HepG2 (cell line): Measurements from ENCODE around the gene DGCR8. TPM values are rescaled to one million over a fixed set of nuclear protein-coding genes. Genes with fewer than 3 reads are reported as not detected.

Experiments
- KDM2A ChIP-seq: sonication (generic); formaldehyde crosslinking; IDR thresholded peaks from 2 replicates; pipeline ENCODE4 v1.4.0; 2020; ENCODE audit warnings: low read depth, missing genetic modification reagents, borderline replicate concordance
- MEF2D ChIP-seq: sonication (generic); formaldehyde crosslinking; IDR thresholded peaks from 2 replicates; pipeline ENCODE4 v1.5.1; 2020; ENCODE audit warnings: mild to moderate bottlenecking, missing genetic modification reagents
- MLLT10 ChIP-seq: sonication (generic); formaldehyde crosslinking; IDR thresholded peaks from 2 replicates; pipeline ENCODE4 v1.4.0; 2020; ENCODE audit warnings: missing genetic modification reagents
- SAP130 ChIP-seq: IDR thresholded peaks from 2 replicates; pipeline ENCODE4 v1.6.1; 2016; ENCODE audit warnings: low read depth
- YY1 ChIP-seq: IDR thresholded peaks from 2 replicates; pipeline ENCODE4 v1.6.1; 2011; ENCODE audit warnings: low read length, low read depth, moderate library complexity, mild to moderate bottlenecking; ENCODE audit not compliant: insufficient read depth, insufficient replicate concordance
- ZNF235 ChIP-seq: sonication (generic); formaldehyde crosslinking; IDR thresholded peaks from 2 replicates; pipeline ENCODE4 v1.8.1; 2023; ENCODE audit warnings: mild to moderate bottlenecking, missing genetic modification reagents, borderline replicate concordance
- ZNF556 ChIP-seq: sonication (generic); formaldehyde crosslinking; IDR thresholded peaks from 2 replicates; pipeline ENCODE4 v1.4.0; 2020; ENCODE audit warnings: mild to moderate bottlenecking, missing genetic modification reagents, borderline replicate concordance
- ZNF660 ChIP-seq: sonication (generic); formaldehyde crosslinking; IDR thresholded peaks from 2 replicates; pipeline ENCODE4 v1.5.1; 2020; ENCODE audit warnings: mild to moderate bottlenecking, low read depth, missing genetic modification reagents, borderline replicate concordance
- ZNF761 ChIP-seq: sonication (generic); formaldehyde crosslinking; conservative IDR thresholded peaks from 2 replicates; pipeline ENCODE4 v1.4.0; 2020; ENCODE audit warnings: mild to moderate bottlenecking, missing genetic modification reagents
- polyA plus RNA-seq, 8 experiments: library from polyadenylated mRNA; depleted of rRNA in 3 of 8; stranded (reverse) in 7 of 8; unstranded in 1 of 8; fragments of >200 nt; fragmentation: Illumina TruSeq in 4 of 8; extraction: Trizol in 4 of 8; gene quantifications; 2 replicates each; pipeline versions ENCODE4 v1.2.1 to v1.2.3, GENCODE V29; 2011 to 2016; ENCODE audit warnings: low read depth in 4 of 8, missing spikeins in 1 of 8, mixed read lengths in 1 of 8; ENCODE audit not compliant: insufficient read depth in 1 of 8
- total RNA-seq, 5 experiments: library from RNA; depleted of rRNA; stranded (reverse); fragments of >200 nt; fragmentation: Illumina TruSeq; extraction: Trizol; gene quantifications; 2 replicates each; pipeline ENCODE4 v1.2.3, GENCODE V29; 2016; ENCODE audit warnings: low read depth in 1 of 5
- TF ChIP-seq, protein P1 (sequence below): sonication (generic); formaldehyde crosslinking; IDR thresholded peaks from 2 replicates; pipeline ENCODE4 v1.5.1; 2020; ENCODE audit warnings: mild to moderate bottlenecking, missing genetic modification reagents, borderline replicate concordance
- TF ChIP-seq, protein P2 (sequence below): sonication (generic); formaldehyde crosslinking; IDR thresholded peaks from 2 replicates; pipeline ENCODE4 v1.4.0; 2020; ENCODE audit warnings: mild to moderate bottlenecking, missing genetic modification reagents
- TF ChIP-seq, protein P3 (sequence below): sonication (generic); formaldehyde crosslinking; IDR thresholded peaks from one replicate; pipeline ENCODE4 v1.5.1; 2020; ENCODE audit warnings: mild to moderate bottlenecking, missing genetic modification reagents; ENCODE audit errors: not compliant biosample characterization

DGCR8 gene
- total and polyA plus RNA-seq, 2 of the 13 experiments (the other 11 are each of a cell fraction or from before 2014, with no cell fraction given) = 10.2 to 23.2 TPM

DNA sequence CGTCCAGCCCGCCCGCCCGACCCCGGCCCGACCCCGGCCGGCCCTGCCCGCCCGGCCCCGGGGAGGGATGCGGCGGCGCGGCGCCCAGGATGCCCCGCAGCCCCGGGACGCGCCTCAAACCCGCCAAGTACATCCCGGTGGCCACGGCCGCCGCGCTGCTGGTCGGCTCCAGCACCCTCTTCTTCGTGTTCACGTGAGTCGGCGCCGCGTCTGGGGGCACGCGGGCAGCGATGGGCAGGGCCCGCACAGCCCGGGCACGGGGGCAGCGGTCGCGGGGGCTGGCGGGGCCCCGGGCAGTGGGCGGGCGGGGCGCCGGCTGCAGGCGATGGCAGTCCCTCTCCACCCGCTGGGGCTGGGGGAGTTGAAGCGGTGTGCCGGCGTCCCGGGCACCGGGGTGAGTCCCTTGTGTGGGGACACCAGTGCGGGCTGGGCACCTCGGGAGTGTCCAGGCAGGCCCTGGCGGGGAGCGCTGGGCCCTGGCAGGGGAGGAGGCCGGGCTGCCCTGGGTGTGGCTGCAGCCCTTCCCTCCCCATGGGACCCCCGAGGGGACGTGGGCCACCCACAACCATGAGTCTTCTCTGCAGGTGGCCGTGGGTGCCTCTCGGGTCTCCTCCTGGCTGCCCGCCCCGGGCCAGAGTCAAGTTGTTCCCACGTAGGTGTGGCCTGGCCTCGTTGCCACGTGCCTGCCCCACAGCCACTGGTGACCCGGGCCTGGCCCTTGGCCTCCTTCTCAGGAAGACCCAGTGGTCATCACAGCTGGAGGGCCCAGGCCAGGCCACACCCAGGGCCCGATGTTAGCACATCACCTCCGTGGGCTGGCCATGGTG is 52.0 kb downstream of the DGCR8 start (continued):
- TF ChIP-seq, protein P1, sequence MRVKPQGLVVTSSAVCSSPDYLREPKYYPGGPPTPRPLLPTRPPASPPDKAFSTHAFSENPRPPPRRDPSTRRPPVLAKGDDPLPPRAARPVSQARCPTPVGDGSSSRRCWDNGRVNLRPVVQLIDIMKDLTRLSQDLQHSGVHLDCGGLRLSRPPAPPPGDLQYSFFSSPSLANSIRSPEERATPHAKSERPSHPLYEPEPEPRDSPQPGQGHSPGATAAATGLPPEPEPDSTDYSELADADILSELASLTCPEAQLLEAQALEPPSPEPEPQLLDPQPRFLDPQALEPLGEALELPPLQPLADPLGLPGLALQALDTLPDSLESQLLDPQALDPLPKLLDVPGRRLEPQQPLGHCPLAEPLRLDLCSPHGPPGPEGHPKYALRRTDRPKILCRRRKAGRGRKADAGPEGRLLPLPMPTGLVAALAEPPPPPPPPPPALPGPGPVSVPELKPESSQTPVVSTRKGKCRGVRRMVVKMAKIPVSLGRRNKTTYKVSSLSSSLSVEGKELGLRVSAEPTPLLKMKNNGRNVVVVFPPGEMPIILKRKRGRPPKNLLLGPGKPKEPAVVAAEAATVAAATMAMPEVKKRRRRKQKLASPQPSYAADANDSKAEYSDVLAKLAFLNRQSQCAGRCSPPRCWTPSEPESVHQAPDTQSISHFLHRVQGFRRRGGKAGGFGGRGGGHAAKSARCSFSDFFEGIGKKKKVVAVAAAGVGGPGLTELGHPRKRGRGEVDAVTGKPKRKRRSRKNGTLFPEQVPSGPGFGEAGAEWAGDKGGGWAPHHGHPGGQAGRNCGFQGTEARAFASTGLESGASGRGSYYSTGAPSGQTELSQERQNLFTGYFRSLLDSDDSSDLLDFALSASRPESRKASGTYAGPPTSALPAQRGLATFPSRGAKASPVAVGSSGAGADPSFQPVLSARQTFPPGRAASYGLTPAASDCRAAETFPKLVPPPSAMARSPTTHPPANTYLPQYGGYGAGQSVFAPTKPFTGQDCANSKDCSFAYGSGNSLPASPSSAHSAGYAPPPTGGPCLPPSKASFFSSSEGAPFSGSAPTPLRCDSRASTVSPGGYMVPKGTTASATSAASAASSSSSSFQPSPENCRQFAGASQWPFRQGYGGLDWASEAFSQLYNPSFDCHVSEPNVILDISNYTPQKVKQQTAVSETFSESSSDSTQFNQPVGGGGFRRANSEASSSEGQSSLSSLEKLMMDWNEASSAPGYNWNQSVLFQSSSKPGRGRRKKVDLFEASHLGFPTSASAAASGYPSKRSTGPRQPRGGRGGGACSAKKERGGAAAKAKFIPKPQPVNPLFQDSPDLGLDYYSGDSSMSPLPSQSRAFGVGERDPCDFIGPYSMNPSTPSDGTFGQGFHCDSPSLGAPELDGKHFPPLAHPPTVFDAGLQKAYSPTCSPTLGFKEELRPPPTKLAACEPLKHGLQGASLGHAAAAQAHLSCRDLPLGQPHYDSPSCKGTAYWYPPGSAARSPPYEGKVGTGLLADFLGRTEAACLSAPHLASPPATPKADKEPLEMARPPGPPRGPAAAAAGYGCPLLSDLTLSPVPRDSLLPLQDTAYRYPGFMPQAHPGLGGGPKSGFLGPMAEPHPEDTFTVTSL (CRISPR knock-in tag) = no peak
- no peak for TF ChIP-seq YY1
- TF ChIP-seq MLLT10 (CRISPR knock-in tag) = no peak
- TF ChIP-seq KDM2A (CRISPR knock-in tag) = no peak
- TF ChIP-seq ZNF660 (CRISPR knock-in tag) = no peak
- TF ChIP-seq SAP130 = 0 out of 2 replicates have a peak, but pooled peaks have one; percentile 9
- no peak for TF ChIP-seq ZNF235 (CRISPR knock-in tag)
- TF ChIP-seq ZNF761 (CRISPR knock-in tag) = no peak
- TF ChIP-seq ZNF556 (CRISPR knock-in tag) = no peak
- TF ChIP-seq, protein P2, sequence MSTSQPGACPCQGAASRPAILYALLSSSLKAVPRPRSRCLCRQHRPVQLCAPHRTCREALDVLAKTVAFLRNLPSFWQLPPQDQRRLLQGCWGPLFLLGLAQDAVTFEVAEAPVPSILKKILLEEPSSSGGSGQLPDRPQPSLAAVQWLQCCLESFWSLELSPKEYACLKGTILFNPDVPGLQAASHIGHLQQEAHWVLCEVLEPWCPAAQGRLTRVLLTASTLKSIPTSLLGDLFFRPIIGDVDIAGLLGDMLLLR = no peak
- TF ChIP-seq, protein P3, sequence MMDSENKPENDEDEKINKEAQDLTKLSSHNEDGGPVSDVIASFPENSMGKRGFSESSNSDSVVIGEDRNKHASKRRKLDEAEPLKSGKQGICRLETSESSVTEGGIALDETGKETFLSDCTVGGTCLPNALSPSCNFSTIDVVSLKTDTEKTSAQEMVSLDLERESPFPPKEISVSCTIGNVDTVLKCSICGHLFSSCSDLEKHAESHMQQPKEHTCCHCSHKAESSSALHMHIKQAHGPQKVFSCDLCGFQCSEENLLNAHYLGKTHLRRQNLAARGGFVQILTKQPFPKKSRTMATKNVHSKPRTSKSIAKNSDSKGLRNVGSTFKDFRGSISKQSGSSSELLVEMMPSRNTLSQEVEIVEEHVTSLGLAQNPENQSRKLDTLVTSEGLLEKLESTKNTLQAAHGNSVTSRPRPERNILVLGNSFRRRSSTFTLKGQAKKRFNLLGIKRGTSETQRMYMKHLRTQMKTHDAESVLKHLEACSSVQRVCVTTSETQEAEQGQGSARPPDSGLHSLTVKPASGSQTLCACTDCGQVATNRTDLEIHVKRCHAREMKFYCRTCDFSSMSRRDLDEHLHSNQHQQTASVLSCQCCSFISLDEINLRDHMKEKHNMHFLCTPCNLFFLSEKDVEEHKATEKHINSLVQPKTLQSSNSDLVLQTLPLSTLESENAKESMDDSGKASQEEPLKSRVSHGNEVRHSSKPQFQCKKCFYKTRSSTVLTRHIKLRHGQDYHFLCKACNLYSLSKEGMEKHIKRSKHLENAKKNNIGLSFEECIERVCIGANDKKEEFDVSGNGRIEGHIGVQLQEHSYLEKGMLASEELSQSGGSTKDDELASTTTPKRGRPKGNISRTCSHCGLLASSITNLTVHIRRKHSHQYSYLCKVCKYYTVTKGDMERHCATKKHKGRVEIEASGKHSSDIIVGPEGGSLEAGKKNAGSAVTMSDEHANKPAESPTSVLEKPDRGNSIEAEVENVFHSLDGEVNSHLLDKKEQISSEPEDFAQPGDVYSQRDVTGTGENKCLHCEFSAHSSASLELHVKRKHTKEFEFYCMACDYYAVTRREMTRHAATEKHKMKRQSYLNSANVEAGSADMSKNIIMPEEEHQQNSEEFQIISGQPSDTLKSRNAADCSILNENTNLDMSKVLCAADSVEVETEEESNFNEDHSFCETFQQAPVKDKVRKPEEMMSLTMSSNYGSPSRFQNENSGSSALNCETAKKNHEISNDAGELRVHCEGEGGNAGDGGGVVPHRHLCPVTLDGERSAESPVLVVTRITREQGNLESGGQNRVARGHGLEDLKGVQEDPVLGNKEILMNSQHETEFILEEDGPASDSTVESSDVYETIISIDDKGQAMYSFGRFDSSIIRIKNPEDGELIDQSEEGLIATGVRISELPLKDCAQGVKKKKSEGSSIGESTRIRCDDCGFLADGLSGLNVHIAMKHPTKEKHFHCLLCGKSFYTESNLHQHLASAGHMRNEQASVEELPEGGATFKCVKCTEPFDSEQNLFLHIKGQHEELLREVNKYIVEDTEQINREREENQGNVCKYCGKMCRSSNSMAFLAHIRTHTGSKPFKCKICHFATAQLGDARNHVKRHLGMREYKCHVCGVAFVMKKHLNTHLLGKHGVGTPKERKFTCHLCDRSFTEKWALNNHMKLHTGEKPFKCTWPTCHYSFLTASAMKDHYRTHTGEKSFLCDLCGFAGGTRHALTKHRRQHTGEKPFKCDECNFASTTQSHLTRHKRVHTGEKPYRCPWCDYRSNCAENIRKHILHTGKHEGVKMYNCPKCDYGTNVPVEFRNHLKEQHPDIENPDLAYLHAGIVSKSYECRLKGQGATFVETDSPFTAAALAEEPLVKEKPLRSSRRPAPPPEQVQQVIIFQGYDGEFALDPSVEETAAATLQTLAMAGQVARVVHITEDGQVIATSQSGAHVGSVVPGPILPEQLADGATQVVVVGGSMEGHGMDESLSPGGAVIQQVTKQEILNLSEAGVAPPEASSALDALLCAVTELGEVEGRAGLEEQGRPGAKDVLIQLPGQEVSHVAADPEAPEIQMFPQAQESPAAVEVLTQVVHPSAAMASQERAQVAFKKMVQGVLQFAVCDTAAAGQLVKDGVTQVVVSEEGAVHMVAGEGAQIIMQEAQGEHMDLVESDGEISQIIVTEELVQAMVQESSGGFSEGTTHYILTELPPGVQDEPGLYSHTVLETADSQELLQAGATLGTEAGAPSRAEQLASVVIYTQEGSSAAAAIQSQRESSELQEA (CRISPR knock-in tag) = no peak
- TF ChIP-seq MEF2D (CRISPR knock-in tag) = no peak
